ENCODE measurements around the gene POU2F3.
A peak's percentile ranks its signal among the peaks of the same experiment; 100 is the strongest.

The POU2F3 gene

GRCh38 chr11:120330045-120330444, 90.1 kb downstream of the POU2F3 start:
- Mint-ChIP-seq H3K27ac (no peak overlapping the region), H3K36me3 (ENCODE audit: low read depth) (no peaks in the 10 kb centered on the region), H3K9me3 (no peaks in the 10 kb centered on the region)

GRCh38 chr11:120331301-120331996, 91.5 kb downstream of the POU2F3 start:
- Mint-ChIP-seq H3K4me1 (ENCODE audit: low read depth) (peaks cover 11% of the 10 kb centered on the region), H3K27ac (no peak overlapping the region), H3K36me3 (ENCODE audit: low read depth) (no peaks in the 10 kb centered on the region), H3K27me3 (ENCODE audit: low read depth) (peaks cover 56% of the 10 kb centered on the region), H3K4me3 (no peak overlapping the region), H3K9me3 (no peaks in the 10 kb centered on the region)
- DNase-seq (ENCODE audit: low spot score): no peak

More at GRCh38 chr11:120330045-120330444, 90.1 kb downstream of the POU2F3 start:
- Mint-ChIP-seq H3K27me3 (ENCODE audit: low read depth) (peaks cover 63% of the 10 kb centered on the region), H3K4me1 (ENCODE audit: low read depth) (peaks cover 15% of the 10 kb centered on the region), H3K4me3 (no peak overlapping the region)
- no peak for DNase-seq (ENCODE audit: low spot score)

- peaks cover 54% of the 10 kb centered on the region for H3K27me3 Mint-ChIP-seq (ENCODE audit: low read depth)
Measured at GRCh38 chr11:120332822-120333716, 93.1 kb downstream of the POU2F3 start.

GRCh38 chr11:120333801-120334200, 93.9 kb downstream of the POU2F3 start:
- Mint-ChIP-seq H3K27me3 (ENCODE audit: low read depth) (peaks cover 60% of the 10 kb centered on the region), H3K27ac (no peak overlapping the region), H3K9me3 (no peaks in the 10 kb centered on the region), H3K4me1 (ENCODE audit: low read depth) (peaks cover 17% of the 10 kb centered on the region), H3K4me3 (no peak overlapping the region), H3K36me3 (ENCODE audit: low read depth) (peaks cover 4% of the 10 kb centered on the region)
- DNase-seq (ENCODE audit: low spot score): no peak

More at GRCh38 chr11:120332822-120333716, 93.1 kb downstream of the POU2F3 start:
- no peak overlapping the region for H3K4me3 Mint-ChIP-seq
- DNase-seq (ENCODE audit: low spot score): no peak
- no peaks in the 10 kb centered on the region for H3K9me3 Mint-ChIP-seq
- peaks cover 16% of the 10 kb centered on the region for H3K4me1 Mint-ChIP-seq (ENCODE audit: low read depth)
- H3K36me3 Mint-ChIP-seq (ENCODE audit: low read depth): peaks cover 4% of the 10 kb centered on the region
- no peak overlapping the region for H3K27ac Mint-ChIP-seq

GRCh38 chr11:120334332-120334731, 94.4 kb downstream of the POU2F3 start:
- Mint-ChIP-seq H3K9me3 (no peaks in the 10 kb centered on the region), H3K27me3 (ENCODE audit: low read depth) (peaks cover 63% of the 10 kb centered on the region), H3K4me3 (no peak overlapping the region), H3K4me1 (ENCODE audit: low read depth) (peaks cover 19% of the 10 kb centered on the region), H3K27ac (no peak overlapping the region), H3K36me3 (ENCODE audit: low read depth) (peaks cover 4% of the 10 kb centered on the region)
- DNase-seq (ENCODE audit: low spot score): no peak

GRCh38 chr11:120334894-120335462, 95.0 kb downstream of the POU2F3 start:
- Mint-ChIP-seq H3K27ac (no peak overlapping the region), H3K4me1 (ENCODE audit: low read depth) (peaks cover 24% of the 10 kb centered on the region), H3K4me3 (peak overlapping the region; percentile 73), H3K9me3 (no peaks in the 10 kb centered on the region), H3K27me3 (ENCODE audit: low read depth) (peaks cover 66% of the 10 kb centered on the region), H3K36me3 (ENCODE audit: low read depth) (peaks cover 4% of the 10 kb centered on the region)
- DNase-seq (ENCODE audit: low spot score): peak; percentile 40

GRCh38 chr11:120335556-120335907, 95.6 kb downstream of the POU2F3 start:
- DNase-seq (ENCODE audit: low spot score): no peak
- H3K27me3 Mint-ChIP-seq (ENCODE audit: low read depth): peaks cover 67% of the 10 kb centered on the region
- H3K4me1 Mint-ChIP-seq (ENCODE audit: low read depth): peaks cover 26% of the 10 kb centered on the region
- H3K27ac Mint-ChIP-seq: no peak overlapping the region
- H3K36me3 Mint-ChIP-seq (ENCODE audit: low read depth): peaks cover 4% of the 10 kb centered on the region
- no peaks in the 10 kb centered on the region for H3K9me3 Mint-ChIP-seq
- peak overlapping the region; percentile 32 for H3K4me3 Mint-ChIP-seq

- H3K27me3 Mint-ChIP-seq (ENCODE audit: low read depth): peaks cover 66% of the 10 kb centered on the region
- no peak within 1 kb of the TSS for H3K27ac Mint-ChIP-seq
- H3K36me3 Mint-ChIP-seq (ENCODE audit: low read depth): peaks cover 4% of the 10 kb centered on the region
- H3K4me1 Mint-ChIP-seq (ENCODE audit: low read depth): peaks cover 28% of the 10 kb centered on the region
- DNase-seq (ENCODE audit: low spot score): peak; percentile 80
- no peaks in the 10 kb centered on the region for H3K9me3 Mint-ChIP-seq
- H3K4me3 Mint-ChIP-seq: peak within 1 kb of the TSS; percentile 92
Measured at GRCh38 chr11:120335908-120336640, 96.1 kb downstream of the POU2F3 start, which contains the start of gene ARHGEF12. TSS of gene ARHGEF12 (plus strand) at chr11:120336413. CDS start at chr11:120337244, 831 bp downstream.

- peaks cover 28% of the 10 kb centered on the region for H3K4me1 Mint-ChIP-seq (ENCODE audit: low read depth)
- no peaks in the 10 kb centered on the region for H3K9me3 Mint-ChIP-seq
- peaks cover 66% of the 10 kb centered on the region for H3K27me3 Mint-ChIP-seq (ENCODE audit: low read depth)
- no peak for DNase-seq (ENCODE audit: low spot score)
- peak overlapping the region; percentile 92 for H3K4me3 Mint-ChIP-seq
- peaks cover 4% of the 10 kb centered on the region for H3K36me3 Mint-ChIP-seq (ENCODE audit: low read depth)
- no peak overlapping the region for H3K27ac Mint-ChIP-seq
Measured at GRCh38 chr11:120336641-120337354, 96.9 kb downstream of the POU2F3 start.

- Mint-ChIP-seq H3K36me3 (ENCODE audit: low read depth) (peaks cover 7% of the 10 kb centered on the region), H3K4me3 (peak overlapping the region; percentile 92), H3K27ac (no peak overlapping the region), H3K27me3 (ENCODE audit: low read depth) (peaks cover 69% of the 10 kb centered on the region), H3K9me3 (peaks cover 5% of the 10 kb centered on the region), H3K4me1 (ENCODE audit: low read depth) (peaks cover 33% of the 10 kb centered on the region)
- DNase-seq (ENCODE audit: low spot score): no peak
Measured at GRCh38 chr11:120337355-120338106, 97.6 kb downstream of the POU2F3 start.

- H3K4me3 Mint-ChIP-seq: peak overlapping the region; percentile 92
- H3K27ac Mint-ChIP-seq: no peak overlapping the region
- H3K4me1 Mint-ChIP-seq (ENCODE audit: low read depth): peaks cover 33% of the 10 kb centered on the region
- peaks cover 7% of the 10 kb centered on the region for H3K36me3 Mint-ChIP-seq (ENCODE audit: low read depth)
- H3K9me3 Mint-ChIP-seq: peaks cover 5% of the 10 kb centered on the region
- no peak for DNase-seq (ENCODE audit: low spot score)
- H3K27me3 Mint-ChIP-seq (ENCODE audit: low read depth): peaks cover 62% of the 10 kb centered on the region
Measured at GRCh38 chr11:120338107-120338933, 98.4 kb downstream of the POU2F3 start.

- peaks cover 37% of the 10 kb centered on the region for H3K4me1 Mint-ChIP-seq (ENCODE audit: low read depth)
- peaks cover 60% of the 10 kb centered on the region for H3K27me3 Mint-ChIP-seq (ENCODE audit: low read depth)
- H3K4me3 Mint-ChIP-seq: peak overlapping the region; percentile 8
- no peak for DNase-seq (ENCODE audit: low spot score)
- H3K9me3 Mint-ChIP-seq: peaks cover 5% of the 10 kb centered on the region
- H3K36me3 Mint-ChIP-seq (ENCODE audit: low read depth): peaks cover 7% of the 10 kb centered on the region
- no peak overlapping the region for H3K27ac Mint-ChIP-seq
Measured at GRCh38 chr11:120339394-120339890, 99.5 kb downstream of the POU2F3 start.
